Measurements from ENCODE around the gene CD109.
A peak's percentile ranks its signal among the peaks of the same experiment; 100 is the strongest.
"Not testable (repeated sequence)": the region's sequence is repeated elsewhere in the genome, so short reads cannot be mapped to it uniquely, and the experiment has no call there.

CD109 gene

GRCh38 chr6:73797861-73798260, 101.9 kb downstream of the CD109 start:
- DNase-seq = no peak

GRCh38 chr6:73798592-73798991, 102.6 kb downstream of the CD109 start:
- no peak for DNase-seq

- DNase-seq = no peak
Observed at GRCh38 chr6:73800997-73801396, 105.0 kb downstream of the CD109 start.

- DNase-seq = no peak
Observed at GRCh38 chr6:73801652-73802268, 105.8 kb downstream of the CD109 start.

GRCh38 chr6:73802366-73802765, 106.4 kb downstream of the CD109 start:
- DNase-seq = no peak

- DNase-seq = no peak
Observed at GRCh38 chr6:73803562-73804241, 107.7 kb downstream of the CD109 start.

- DNase-seq = not testable (repeated sequence)
Observed at GRCh38 chr6:73805221-73805620, 109.2 kb downstream of the CD109 start.

- not testable (repeated sequence) for DNase-seq
Observed at GRCh38 chr6:73805982-73806381, 110.0 kb downstream of the CD109 start.

- no peak for DNase-seq
Observed at GRCh38 chr6:73811706-73812105, 115.7 kb downstream of the CD109 start.

GRCh38 chr6:73817253-73817652, 121.2 kb downstream of the CD109 start:
- no peak for DNase-seq

- no peak for DNase-seq
Observed at GRCh38 chr6:73823046-73823735, 127.2 kb downstream of the CD109 start.

GRCh38 chr6:73823832-73824231, 127.8 kb downstream of the CD109 start:
- DNase-seq = no peak

- no peak for DNase-seq
Observed at GRCh38 chr6:73826571-73826970, 130.6 kb downstream of the CD109 start.

- DNase-seq = no peak
Observed at GRCh38 chr6:73830119-73830518, 134.1 kb downstream of the CD109 start.

- DNase-seq = no peak
Observed at GRCh38 chr6:73832313-73832712, 136.3 kb downstream of the CD109 start.

GRCh38 chr6:73844696-73845095, 148.7 kb downstream of the CD109 start:
- not testable (repeated sequence) for DNase-seq

- DNase-seq = not testable (repeated sequence)
Observed at GRCh38 chr6:73851048-73851447, 155.0 kb downstream of the CD109 start.

- peak in 1 of 2 donors; percentile 64 for DNase-seq
Observed at GRCh38 chr6:73854998-73855718, 159.2 kb downstream of the CD109 start.

- no peak for DNase-seq
Observed at GRCh38 chr6:73857341-73857890, 161.4 kb downstream of the CD109 start.

- DNase-seq = no peak
Observed at GRCh38 chr6:73858376-73858775, 162.4 kb downstream of the CD109 start.

- DNase-seq = no peak
Observed at GRCh38 chr6:73860303-73860702, 164.3 kb downstream of the CD109 start.

- no peak for DNase-seq
Observed at GRCh38 chr6:73866305-73866704, 170.3 kb downstream of the CD109 start.

GRCh38 chr6:73867411-73867810, 171.4 kb downstream of the CD109 start:
- DNase-seq = no peak
